ENCODE measurements around the gene GRIA1. TPM values are rescaled to one million over a fixed set of nuclear protein-coding genes. Genes with fewer than 3 reads are reported as not detected.

The GRIA1 gene
- total and polyA plus RNA-seq, 2 of the 13 experiments (the other 11 are each of a cell fraction or from before 2014, with no cell fraction given): not detected

GRCh38 chr5:153520137-153520536, 29.7 kb downstream of the GRIA1 start (continued):
- TF ChIP-seq, protein P1, sequence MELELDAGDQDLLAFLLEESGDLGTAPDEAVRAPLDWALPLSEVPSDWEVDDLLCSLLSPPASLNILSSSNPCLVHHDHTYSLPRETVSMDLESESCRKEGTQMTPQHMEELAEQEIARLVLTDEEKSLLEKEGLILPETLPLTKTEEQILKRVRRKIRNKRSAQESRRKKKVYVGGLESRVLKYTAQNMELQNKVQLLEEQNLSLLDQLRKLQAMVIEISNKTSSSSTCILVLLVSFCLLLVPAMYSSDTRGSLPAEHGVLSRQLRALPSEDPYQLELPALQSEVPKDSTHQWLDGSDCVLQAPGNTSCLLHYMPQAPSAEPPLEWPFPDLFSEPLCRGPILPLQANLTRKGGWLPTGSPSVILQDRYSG (CRISPR knock-in tag; IDR thresholded peaks at IDR 0.05): no peak
- TF ChIP-seq, protein P2, sequence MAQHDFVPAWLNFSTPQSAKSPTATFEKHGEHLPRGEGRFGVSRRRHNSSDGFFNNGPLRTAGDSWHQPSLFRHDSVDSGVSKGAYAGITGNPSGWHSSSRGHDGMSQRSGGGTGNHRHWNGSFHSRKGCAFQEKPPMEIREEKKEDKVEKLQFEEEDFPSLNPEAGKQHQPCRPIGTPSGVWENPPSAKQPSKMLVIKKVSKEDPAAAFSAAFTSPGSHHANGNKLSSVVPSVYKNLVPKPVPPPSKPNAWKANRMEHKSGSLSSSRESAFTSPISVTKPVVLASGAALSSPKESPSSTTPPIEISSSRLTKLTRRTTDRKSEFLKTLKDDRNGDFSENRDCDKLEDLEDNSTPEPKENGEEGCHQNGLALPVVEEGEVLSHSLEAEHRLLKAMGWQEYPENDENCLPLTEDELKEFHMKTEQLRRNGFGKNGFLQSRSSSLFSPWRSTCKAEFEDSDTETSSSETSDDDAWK (CRISPR knock-in tag; IDR thresholded peaks at IDR 0.05): no peak
- TF ChIP-seq KAT2B (IDR thresholded peaks at IDR 0.05; ENCODE audit: borderline replicate concordance, low read depth, low read length) (no peak), MAX (IDR thresholded peaks at IDR 0.05) (no peak)

DNA sequence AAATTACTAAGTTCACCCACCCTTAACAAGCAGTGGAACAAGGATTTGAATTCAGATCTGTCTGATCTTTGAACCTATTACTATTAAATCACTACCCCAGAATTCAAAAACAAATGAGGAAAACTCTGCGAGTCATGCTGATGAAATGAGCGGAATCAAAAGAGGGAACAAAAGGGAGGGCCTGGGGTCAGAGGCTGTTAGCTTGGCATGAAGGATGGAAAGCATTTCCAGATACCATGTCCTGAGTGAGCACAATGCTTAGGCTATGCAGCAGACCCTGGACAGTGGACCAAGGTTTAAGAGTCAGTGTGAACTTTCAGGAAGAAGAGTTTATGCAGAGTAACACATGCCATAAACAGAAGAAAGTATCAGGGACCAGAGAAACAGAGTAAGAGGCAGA, 30.5 kb downstream of the GRIA1 start:
- Histone ChIP-seq H3K4me2 (ENCODE audit: low read depth, low read length) (no peak overlapping the region), H2AFZ (ENCODE audit: low read length) (no peak overlapping the region), H4K20me1 (ENCODE audit: insufficient read depth, low read length) (no peaks in the 10 kb centered on the region), H3K79me2 (ENCODE audit: insufficient read depth, low read length) (no peaks in the 10 kb centered on the region), H3K4me3 (replicated peaks in 1 of 3; ENCODE audit: insufficient read depth in 1 of 3, low read depth in 2 of 3, low read length in 3 of 3) (no peak overlapping the region), H3K27me3 (ENCODE audit: control insufficient read depth in 1 of 2, insufficient read depth in 2 of 2, low read length in 2 of 2) (no peaks in the 10 kb centered on the region), H3K27ac (ENCODE audit: extremely low read length, insufficient read depth, low read length) (no peak overlapping the region), H3K9ac (ENCODE audit: insufficient read depth, low read depth, low read length) (no peak overlapping the region), H3K36me3 (replicated peaks in 1 of 2; ENCODE audit: control insufficient read depth in 1 of 2, insufficient read depth in 2 of 2, low read length in 2 of 2) (no peaks in the 10 kb centered on the region), H3K4me1 (ENCODE audit: insufficient read depth, low read length) (no peaks in the 10 kb centered on the region), H3K9me3 (ENCODE audit: low read length) (no peaks in the 10 kb centered on the region)
- CTCF ChIA-PET (ENCODE audit: low intra/inter-chr PET ratio, low total read pairs): no interaction called here
- in situ Hi-C loops (cut with HindIII; ENCODE audit: extremely low pct_ligation_motif_present, low pct_unique_long_range_greater_than_20kb) (no loop called here), intact Hi-C loops (cut with micrococcal nuclease; ENCODE audit: unreplicated experiment) (no loop called here)
- FAIRE-seq: no peak
- no peak for DNase-seq (ENCODE audit: low spot score)
- no TSS peak for BruUV-seq (replicated peaks)
- WGBS (ENCODE audit: low lambda C conversion rate): 0% methylated on average over 2 of the region's 2 CpGs
- ATAC-seq: no peak
- POLR2A ChIA-PET: no interaction called here
- no peak for TF ChIP-seq ZNF563 (CRISPR knock-in tag; IDR thresholded peaks at IDR 0.05)
- no peak for TF ChIP-seq IKZF4 (CRISPR knock-in tag; IDR thresholded peaks at IDR 0.05; ENCODE audit: borderline replicate concordance, low read depth, not compliant biosample characterization)
- TF ChIP-seq, protein P3, sequence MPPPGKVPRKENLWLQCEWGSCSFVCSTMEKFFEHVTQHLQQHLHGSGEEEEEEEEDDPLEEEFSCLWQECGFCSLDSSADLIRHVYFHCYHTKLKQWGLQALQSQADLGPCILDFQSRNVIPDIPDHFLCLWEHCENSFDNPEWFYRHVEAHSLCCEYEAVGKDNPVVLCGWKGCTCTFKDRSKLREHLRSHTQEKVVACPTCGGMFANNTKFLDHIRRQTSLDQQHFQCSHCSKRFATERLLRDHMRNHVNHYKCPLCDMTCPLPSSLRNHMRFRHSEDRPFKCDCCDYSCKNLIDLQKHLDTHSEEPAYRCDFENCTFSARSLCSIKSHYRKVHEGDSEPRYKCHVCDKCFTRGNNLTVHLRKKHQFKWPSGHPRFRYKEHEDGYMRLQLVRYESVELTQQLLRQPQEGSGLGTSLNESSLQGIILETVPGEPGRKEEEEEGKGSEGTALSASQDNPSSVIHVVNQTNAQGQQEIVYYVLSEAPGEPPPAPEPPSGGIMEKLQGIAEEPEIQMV (CRISPR knock-in tag; IDR thresholded peaks at IDR 0.05; ENCODE audit: low read depth): no peak
- TF ChIP-seq SAP130 (CRISPR knock-in tag; IDR thresholded peaks at IDR 0.05; ENCODE audit: low read depth): no peak
- TF ChIP-seq ZNF12 (CRISPR knock-in tag; IDR thresholded peaks at IDR 0.05): no peak
- no peak for TF ChIP-seq ZNF879 (CRISPR knock-in tag; IDR thresholded peaks at IDR 0.05)
- no peak for TF ChIP-seq ATF7-NPFF (CRISPR knock-in tag; IDR thresholded peaks at IDR 0.05; ENCODE audit: low read depth)
- TF ChIP-seq KAT8 (CRISPR knock-in tag; IDR thresholded peaks at IDR 0.05): no peak
- TF ChIP-seq, protein P4, sequence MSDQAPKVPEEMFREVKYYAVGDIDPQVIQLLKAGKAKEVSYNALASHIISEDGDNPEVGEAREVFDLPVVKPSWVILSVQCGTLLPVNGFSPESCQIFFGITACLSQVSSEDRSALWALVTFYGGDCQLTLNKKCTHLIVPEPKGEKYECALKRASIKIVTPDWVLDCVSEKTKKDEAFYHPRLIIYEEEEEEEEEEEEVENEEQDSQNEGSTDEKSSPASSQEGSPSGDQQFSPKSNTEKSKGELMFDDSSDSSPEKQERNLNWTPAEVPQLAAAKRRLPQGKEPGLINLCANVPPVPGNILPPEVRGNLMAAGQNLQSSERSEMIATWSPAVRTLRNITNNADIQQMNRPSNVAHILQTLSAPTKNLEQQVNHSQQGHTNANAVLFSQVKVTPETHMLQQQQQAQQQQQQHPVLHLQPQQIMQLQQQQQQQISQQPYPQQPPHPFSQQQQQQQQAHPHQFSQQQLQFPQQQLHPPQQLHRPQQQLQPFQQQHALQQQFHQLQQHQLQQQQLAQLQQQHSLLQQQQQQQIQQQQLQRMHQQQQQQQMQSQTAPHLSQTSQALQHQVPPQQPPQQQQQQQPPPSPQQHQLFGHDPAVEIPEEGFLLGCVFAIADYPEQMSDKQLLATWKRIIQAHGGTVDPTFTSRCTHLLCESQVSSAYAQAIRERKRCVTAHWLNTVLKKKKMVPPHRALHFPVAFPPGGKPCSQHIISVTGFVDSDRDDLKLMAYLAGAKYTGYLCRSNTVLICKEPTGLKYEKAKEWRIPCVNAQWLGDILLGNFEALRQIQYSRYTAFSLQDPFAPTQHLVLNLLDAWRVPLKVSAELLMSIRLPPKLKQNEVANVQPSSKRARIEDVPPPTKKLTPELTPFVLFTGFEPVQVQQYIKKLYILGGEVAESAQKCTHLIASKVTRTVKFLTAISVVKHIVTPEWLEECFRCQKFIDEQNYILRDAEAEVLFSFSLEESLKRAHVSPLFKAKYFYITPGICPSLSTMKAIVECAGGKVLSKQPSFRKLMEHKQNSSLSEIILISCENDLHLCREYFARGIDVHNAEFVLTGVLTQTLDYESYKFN (CRISPR knock-in tag; conservative IDR thresholded peaks at IDR 0.05): no peak
- no peak for TF ChIP-seq REPIN1 (CRISPR knock-in tag; IDR thresholded peaks at IDR 0.05; ENCODE audit: borderline replicate concordance, low read depth)
